IPS-20b (cell line): Measurements from ENCODE around the gene BABAM2.

Source experiments
- H3K27ac ChIP-seq: one replicate; pipeline ENCODE4 v1.5.1; 2013; ENCODE audit warnings: low read length
- H3K27me3 ChIP-seq: 2 replicates; pipeline ENCODE4 v1.6.1; 2013; ENCODE audit warnings: mild to moderate bottlenecking, low read length, inconsistent platforms; ENCODE audit not compliant: insufficient read depth
- H3K36me3 ChIP-seq: 2 replicates; pipeline ENCODE4 v1.6.1; 2013; ENCODE audit warnings: low read depth, mild to moderate bottlenecking, inconsistent platforms, low read length, moderate library complexity; ENCODE audit not compliant: insufficient read depth
- H3K4me1 ChIP-seq: 2 replicates; pipeline ENCODE4 v1.6.1; 2013; ENCODE audit warnings: mild to moderate bottlenecking, control low read depth, inconsistent platforms, low read length, moderate library complexity; ENCODE audit not compliant: insufficient read depth
- H3K4me3 ChIP-seq: 2 replicates; pipeline ENCODE4 v1.5.1; 2013; ENCODE audit warnings: mild to moderate bottlenecking, low read length, inconsistent platforms
- H3K9ac ChIP-seq: 2 replicates; pipeline ENCODE4 v1.6.1; 2013; ENCODE audit warnings: low read depth, mild to moderate bottlenecking, inconsistent platforms, low read length, moderate library complexity
- H3K9me3 ChIP-seq: 2 replicates; pipeline ENCODE4 v1.6.1; 2013; ENCODE audit warnings: mild to moderate bottlenecking, low read depth, low read length, inconsistent platforms; ENCODE audit not compliant: insufficient read depth

Gene BABAM2

DNA sequence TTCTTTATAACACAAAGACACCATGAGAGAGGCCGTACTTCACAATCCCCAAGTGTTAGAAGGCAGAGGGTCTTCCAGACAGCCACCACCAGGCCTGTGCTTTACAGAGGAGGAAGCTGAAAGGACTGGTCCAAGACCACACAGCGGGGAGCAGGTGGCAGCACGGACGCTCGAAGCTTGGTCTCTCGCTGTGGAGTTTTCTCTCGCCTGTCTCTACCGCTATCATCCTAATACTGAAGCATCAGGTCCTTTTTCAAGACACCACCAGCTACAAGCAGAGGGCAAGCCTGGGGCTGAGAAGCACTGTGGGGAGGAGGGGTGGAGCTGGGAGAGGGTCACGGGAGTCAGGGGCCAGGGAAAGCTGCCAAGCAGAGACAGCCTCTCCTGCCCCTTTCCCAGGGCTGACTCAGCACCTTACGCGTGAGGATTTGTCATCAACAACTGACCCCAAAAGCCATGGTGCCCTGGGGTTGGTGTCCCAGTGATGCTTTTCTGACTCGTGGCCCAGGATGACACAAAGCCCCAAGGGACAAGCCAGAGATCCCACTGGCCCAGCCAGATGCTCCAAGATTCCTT is 470.3 kb downstream of the BABAM2 start:
- H3K36me3 ChIP-seq: no peaks in the 10 kb centered on the region
- no peak overlapping the region for H3K4me3 ChIP-seq
- H3K9me3 ChIP-seq: no peaks in the 10 kb centered on the region
- H3K4me1 ChIP-seq: peaks cover 5% of the 10 kb centered on the region; the same call in 1 of the 2 replicates
- H3K9ac ChIP-seq: no peak overlapping the region
- no peaks in the 10 kb centered on the region for H3K27me3 ChIP-seq
- H3K27ac ChIP-seq: no peak overlapping the region

GRCh38 chr2:28361991-28362710 is 471.6 kb downstream of the BABAM2 start:
- Histone ChIP-seq H3K4me1 (peaks cover 5% of the 10 kb centered on the region; the same call in 1 of the 2 replicates), H3K27ac (no peak overlapping the region), H3K27me3 (no peaks in the 10 kb centered on the region), H3K9me3 (no peaks in the 10 kb centered on the region), H3K36me3 (no peaks in the 10 kb centered on the region), H3K4me3 (no peak overlapping the region), H3K9ac (no peak overlapping the region)

DNA sequence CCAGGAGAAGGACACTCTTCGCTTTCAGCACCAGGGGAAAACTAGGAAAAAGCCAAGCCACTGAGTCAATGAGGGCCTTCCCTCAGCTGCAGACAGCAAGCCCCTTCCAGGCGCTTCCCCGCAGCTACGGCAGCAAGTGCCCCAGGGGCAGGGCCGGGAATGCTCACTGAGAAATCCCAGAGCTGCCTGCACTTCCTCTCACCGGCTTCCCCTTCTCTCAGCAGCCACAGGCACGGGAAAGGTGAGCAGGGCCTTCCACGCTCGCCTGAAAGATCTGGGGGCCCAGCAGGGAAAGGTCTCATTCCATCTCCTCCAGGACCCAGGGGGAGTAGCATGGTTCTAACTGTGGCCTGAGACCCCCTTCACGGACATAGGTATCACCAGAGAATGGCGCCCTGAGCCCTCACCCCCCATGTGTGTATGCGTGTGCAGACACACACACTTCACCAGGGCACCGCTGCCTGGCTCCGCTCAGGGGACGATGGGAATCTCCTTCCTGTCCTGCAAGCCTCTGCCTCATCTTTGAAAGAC is 472.5 kb downstream of the BABAM2 start:
- H3K9ac ChIP-seq: no peak overlapping the region; the same call in 1 of the 2 replicates

DNA sequence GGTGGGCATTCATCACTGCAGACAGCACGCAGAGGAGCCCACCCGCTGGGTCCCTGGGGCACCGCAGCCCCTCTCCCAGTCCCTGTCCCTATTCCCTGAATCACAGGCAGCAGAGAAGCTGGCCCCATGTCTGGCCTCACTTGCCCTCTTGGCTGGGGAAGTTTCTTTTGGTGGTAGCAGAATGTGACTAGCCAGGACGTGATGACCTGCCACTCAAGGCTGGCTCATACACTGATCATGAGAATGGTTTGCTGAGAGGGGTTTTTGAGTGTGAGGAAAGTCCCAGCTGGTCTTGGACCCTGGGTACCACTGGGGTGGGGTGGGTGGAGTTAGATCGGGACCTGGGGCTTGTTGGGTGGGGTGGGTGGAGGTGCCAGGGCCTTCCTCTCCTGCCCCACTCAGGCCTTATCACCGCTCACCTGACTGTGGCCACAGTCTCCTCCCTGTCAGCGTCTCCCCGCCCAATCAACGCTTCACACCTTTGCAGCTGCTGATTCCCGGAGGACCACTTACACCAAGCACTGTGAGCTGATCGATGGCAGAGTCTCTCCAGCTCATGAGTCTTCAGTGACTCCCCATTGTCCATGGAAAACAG is 473.3 kb downstream of the BABAM2 start:
- H3K4me3 ChIP-seq: no peak overlapping the region
- no peak overlapping the region for H3K27ac ChIP-seq
- H3K27me3 ChIP-seq: no peaks in the 10 kb centered on the region
- no peaks in the 10 kb centered on the region for H3K9me3 ChIP-seq
- no peaks in the 10 kb centered on the region for H3K36me3 ChIP-seq
- H3K4me1 ChIP-seq: peaks cover 5% of the 10 kb centered on the region; the same call in 1 of the 2 replicates
- no peak overlapping the region for H3K9ac ChIP-seq

More for the DNA sequence above, 472.5 kb downstream of the BABAM2 start:
- Histone ChIP-seq H3K4me1 (peaks cover 5% of the 10 kb centered on the region; the same call in 1 of the 2 replicates), H3K9me3 (no peaks in the 10 kb centered on the region), H3K36me3 (no peaks in the 10 kb centered on the region), H3K27me3 (no peaks in the 10 kb centered on the region), H3K27ac (no peak overlapping the region), H3K4me3 (no peak overlapping the region)

DNA sequence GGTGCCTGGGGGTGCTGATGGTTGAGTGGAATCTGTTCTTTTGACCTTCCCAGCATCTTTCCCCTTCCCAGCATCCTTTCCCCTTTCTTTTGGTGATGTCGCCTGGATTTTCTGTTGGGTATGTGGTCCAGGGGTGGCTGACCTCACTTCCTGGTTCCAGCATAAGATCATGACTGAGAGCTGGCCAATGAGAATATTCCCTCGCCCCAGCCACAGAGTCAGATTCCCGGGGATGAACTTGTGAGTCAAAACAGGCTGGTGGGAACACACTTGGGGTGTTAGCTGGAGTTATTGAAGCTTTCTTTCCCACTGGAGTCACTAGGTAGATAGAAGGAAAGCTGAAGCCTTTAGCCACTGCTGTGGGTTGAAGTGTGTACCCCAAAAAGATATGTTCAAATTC is 474.1 kb downstream of the BABAM2 start:
- H3K27ac ChIP-seq: no peak overlapping the region
- H3K4me1 ChIP-seq: peaks cover 5% of the 10 kb centered on the region; the same call in 1 of the 2 replicates
- no peaks in the 10 kb centered on the region for H3K27me3 ChIP-seq
- H3K36me3 ChIP-seq: no peaks in the 10 kb centered on the region
- H3K9ac ChIP-seq: no peak overlapping the region
- no peaks in the 10 kb centered on the region for H3K9me3 ChIP-seq
- H3K4me3 ChIP-seq: no peak overlapping the region

DNA sequence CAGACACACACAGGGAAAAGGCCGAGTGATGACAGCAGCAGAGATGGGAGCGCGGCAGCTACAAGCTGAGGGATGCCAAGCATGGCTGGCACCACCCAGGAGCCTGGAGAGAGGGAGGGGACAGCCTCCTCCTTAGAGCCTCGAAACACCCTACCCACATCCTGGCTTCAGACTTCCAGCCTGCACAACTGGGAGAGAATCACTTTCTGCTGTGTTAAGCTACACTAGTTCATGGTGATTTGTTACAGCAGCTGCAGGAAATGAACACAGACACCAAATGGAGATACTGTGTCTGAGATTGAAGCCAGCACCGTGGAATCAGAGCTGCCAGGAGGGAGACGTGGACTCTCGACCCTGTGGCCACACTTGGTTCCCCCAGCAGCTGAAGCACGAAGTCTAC is 474.6 kb downstream of the BABAM2 start:
- Histone ChIP-seq H3K9ac (no peak overlapping the region), H3K4me3 (no peak overlapping the region), H3K4me1 (peaks cover 5% of the 10 kb centered on the region; the same call in 1 of the 2 replicates), H3K27ac (no peak overlapping the region), H3K36me3 (no peaks in the 10 kb centered on the region), H3K27me3 (no peaks in the 10 kb centered on the region), H3K9me3 (no peaks in the 10 kb centered on the region)

DNA sequence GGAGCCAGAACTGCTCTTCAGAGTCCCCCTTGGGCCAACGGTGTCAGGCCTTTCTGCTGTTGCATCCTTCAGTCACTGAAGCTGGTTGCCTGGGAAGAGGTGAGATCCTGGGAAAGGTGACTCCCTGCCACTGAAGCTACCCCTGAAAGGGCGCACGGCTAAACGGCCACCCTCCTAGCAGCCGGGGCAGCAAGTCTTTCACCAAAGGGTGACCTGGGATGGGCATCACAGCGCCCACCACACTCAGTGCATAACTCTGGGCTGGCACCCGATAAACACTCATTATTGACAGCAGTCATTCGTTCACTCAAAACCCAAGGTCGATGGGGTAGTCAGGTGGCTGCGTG is 475.6 kb downstream of the BABAM2 start:
- H3K4me1 ChIP-seq: peaks cover 5% of the 10 kb centered on the region; the same call in 1 of the 2 replicates
- no peak overlapping the region for H3K27ac ChIP-seq

DNA sequence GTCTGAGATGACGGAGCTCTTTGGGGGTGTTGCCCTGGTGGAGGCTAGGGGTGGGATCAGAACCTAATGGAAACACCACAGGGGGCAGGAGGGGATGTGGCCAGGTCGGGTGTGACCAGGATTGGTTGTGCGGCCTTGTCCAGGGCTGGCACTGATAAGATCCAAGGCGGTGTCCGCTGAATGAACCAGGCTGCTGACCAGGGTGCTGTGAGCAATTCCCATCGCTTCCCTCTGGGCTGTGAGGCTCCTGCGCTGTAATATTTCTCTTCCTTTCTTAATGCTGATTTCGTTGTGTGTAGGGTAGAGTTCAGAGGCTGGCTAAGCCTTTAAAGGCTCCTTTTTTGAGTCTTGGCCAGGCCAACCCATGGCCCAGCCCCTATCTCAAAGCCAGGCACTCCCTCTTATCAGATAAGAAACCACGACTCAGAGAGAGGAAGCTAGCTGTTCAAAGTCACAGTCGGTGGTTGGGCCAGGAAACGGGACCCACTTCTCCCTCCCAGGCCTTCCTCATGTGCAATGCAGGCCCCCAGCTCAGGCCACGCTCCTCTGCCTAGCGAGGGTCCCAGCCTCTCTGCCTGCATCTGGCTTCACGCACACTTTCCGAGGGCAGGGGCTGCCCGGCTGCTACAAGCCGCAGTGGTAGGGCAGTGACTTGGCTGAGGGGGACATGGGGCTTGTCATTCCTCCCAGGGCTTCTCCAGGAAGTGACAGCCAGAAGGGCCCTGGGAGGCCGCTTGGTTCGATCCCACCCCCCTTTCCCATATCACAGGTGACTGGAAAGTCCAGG is 476.2 kb downstream of the BABAM2 start:
- Histone ChIP-seq H3K27ac (no peak overlapping the region), H3K4me1 (peaks cover 5% of the 10 kb centered on the region; the same call in 1 of the 2 replicates), H3K4me3 (no peak overlapping the region)

More for the DNA sequence above, 475.6 kb downstream of the BABAM2 start:
- Histone ChIP-seq H3K9ac (no peak overlapping the region), H3K36me3 (no peaks in the 10 kb centered on the region), H3K27me3 (no peaks in the 10 kb centered on the region), H3K4me3 (no peak overlapping the region), H3K9me3 (no peaks in the 10 kb centered on the region)

DNA sequence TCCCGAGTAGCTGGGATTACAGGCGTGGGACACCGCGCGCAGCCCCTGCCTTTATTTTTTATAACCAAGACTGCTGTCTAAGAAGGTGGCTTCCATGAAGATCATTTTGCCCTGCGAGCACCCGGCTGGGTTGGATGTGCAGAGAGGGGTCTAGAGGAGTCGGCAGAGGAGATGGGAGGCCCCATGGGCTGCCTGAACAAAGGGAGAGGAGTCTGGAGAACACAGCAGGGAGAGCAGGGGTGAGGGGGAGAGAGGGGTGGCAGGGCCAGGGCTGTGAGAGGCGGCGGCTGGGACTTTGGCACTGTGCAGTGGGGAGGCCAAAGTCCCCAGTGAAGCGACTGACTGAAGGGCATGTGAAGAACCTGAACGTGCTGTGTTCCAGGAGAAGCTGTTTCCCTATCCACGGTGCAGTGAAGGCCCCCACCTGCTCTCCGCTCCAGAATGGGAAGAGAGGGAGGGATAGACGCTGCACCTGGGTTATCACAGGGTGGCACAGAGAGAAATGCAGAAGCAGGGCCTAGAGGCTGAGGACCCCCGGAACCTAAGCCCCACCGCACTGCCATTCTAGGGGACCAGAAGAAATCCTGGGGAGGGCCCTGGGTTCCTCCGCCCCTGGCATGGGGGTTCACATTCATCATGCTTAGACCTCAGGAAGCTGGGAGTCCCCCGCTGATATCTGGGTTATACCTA is 477.3 kb downstream of the BABAM2 start:
- Histone ChIP-seq H3K9ac (no peak overlapping the region), H3K36me3 (no peaks in the 10 kb centered on the region), H3K27ac (no peak overlapping the region)

More for the DNA sequence above, 476.2 kb downstream of the BABAM2 start:
- no peaks in the 10 kb centered on the region for H3K36me3 ChIP-seq
- H3K9me3 ChIP-seq: no peaks in the 10 kb centered on the region
- no peaks in the 10 kb centered on the region for H3K27me3 ChIP-seq
- no peak overlapping the region for H3K9ac ChIP-seq

GRCh38 chr2:28368357-28368798 is 477.8 kb downstream of the BABAM2 start:
- Histone ChIP-seq H3K36me3 (no peaks in the 10 kb centered on the region), H3K4me1 (no peaks in the 10 kb centered on the region), H3K27ac (no peak overlapping the region), H3K9me3 (no peaks in the 10 kb centered on the region), H3K9ac (no peak overlapping the region), H3K27me3 (no peaks in the 10 kb centered on the region), H3K4me3 (no peak overlapping the region)

More for the DNA sequence above, 477.3 kb downstream of the BABAM2 start:
- Histone ChIP-seq H3K9me3 (no peaks in the 10 kb centered on the region), H3K4me3 (no peak overlapping the region), H3K27me3 (no peaks in the 10 kb centered on the region), H3K4me1 (peaks cover 2% of the 10 kb centered on the region; the same call in 1 of the 2 replicates)

- H3K36me3 ChIP-seq: no peaks in the 10 kb centered on the region
- no peak overlapping the region for H3K27ac ChIP-seq
- H3K27me3 ChIP-seq: no peaks in the 10 kb centered on the region
- no peaks in the 10 kb centered on the region for H3K4me1 ChIP-seq
- H3K9me3 ChIP-seq: no peaks in the 10 kb centered on the region
- no peak overlapping the region for H3K4me3 ChIP-seq
- no peak overlapping the region for H3K9ac ChIP-seq
These were observed 478.8 kb downstream of the BABAM2 start for GRCh38 chr2:28369358-28369757.
